ENCODE data around the gene FGG. TPM values are rescaled to one million over a fixed set of nuclear protein-coding genes. Genes with fewer than 3 reads are reported as not detected.

FGG gene
- total and polyA plus RNA-seq, 2 experiments from 2014 or later: not detected

GRCh38 chr4:154606728-154607723, 5.4 kb downstream of the FGG start:
- no peak overlapping the region for H3K4me2 ChIP-seq (ENCODE audit: unreplicated experiment)
- no peak overlapping the region for H3K4me3 ChIP-seq
- H4K20me1 ChIP-seq (ENCODE audit: insufficient read depth): no peaks in the 10 kb centered on the region
- H3K4me1 ChIP-seq (ENCODE audit: insufficient read depth): no peaks in the 10 kb centered on the region
- 23 to 31% methylated on average over 6 of the region's 6 CpGs for WGBS, 2 experiments (ENCODE audit: low coverage in 1 of 2, low lambda C conversion rate in 2 of 2, missing lambda C conversion rate in 2 of 2)
- no peak for DNase-seq
- H3K9me2 ChIP-seq (ENCODE audit: insufficient read depth): no peaks in the 10 kb centered on the region
- TF ChIP-seq EZH2 (IDR thresholded peaks at IDR 0.05; ENCODE audit: insufficient read depth, poor library complexity, severe bottlenecking) (no peak), EZH2phosphoT487 (IDR thresholded peaks at IDR 0.05; ENCODE audit: insufficient read depth, low read depth) (no peak)
- no peaks in the 10 kb centered on the region for H3F3A ChIP-seq (ENCODE audit: insufficient read depth)
- no peak overlapping the region for H3K27ac ChIP-seq
- no peak overlapping the region for H2AFZ ChIP-seq
- in situ Hi-C loops (cut with MboI): no loop called here
- H3K9ac ChIP-seq: no peak overlapping the region
- H3K9me3 ChIP-seq (ENCODE audit: low read depth): no peaks in the 10 kb centered on the region
- H3K27me3 ChIP-seq (replicated peaks; ENCODE audit: insufficient read depth): peaks cover 25% of the 10 kb centered on the region
- H3K36me3 ChIP-seq (ENCODE audit: low read depth): no peaks in the 10 kb centered on the region
- no peaks in the 10 kb centered on the region for H3K79me2 ChIP-seq (ENCODE audit: insufficient read depth)

- H2AFZ ChIP-seq: no peak overlapping the region
- no peak for DNase-seq
- in situ Hi-C loops (cut with MboI): no loop called here
- H3F3A ChIP-seq (ENCODE audit: insufficient read depth): no peaks in the 10 kb centered on the region
- H3K36me3 ChIP-seq (ENCODE audit: low read depth): no peaks in the 10 kb centered on the region
- no peak overlapping the region for H3K9ac ChIP-seq
- H3K27me3 ChIP-seq (replicated peaks; ENCODE audit: insufficient read depth): peaks cover 17% of the 10 kb centered on the region
- H3K79me2 ChIP-seq (ENCODE audit: insufficient read depth): no peaks in the 10 kb centered on the region
- H4K20me1 ChIP-seq (ENCODE audit: insufficient read depth): no peaks in the 10 kb centered on the region
- H3K4me3 ChIP-seq: no peak overlapping the region
- WGBS, 2 experiments (ENCODE audit: low coverage in 1 of 2, low lambda C conversion rate in 2 of 2, missing lambda C conversion rate in 2 of 2): 32 to 35% methylated on average over 4 of the region's 4 CpGs
- no peaks in the 10 kb centered on the region for H3K9me2 ChIP-seq (ENCODE audit: insufficient read depth)
- no peaks in the 10 kb centered on the region for H3K4me1 ChIP-seq (ENCODE audit: insufficient read depth)
- H3K27ac ChIP-seq: no peak overlapping the region
- TF ChIP-seq EZH2phosphoT487 (IDR thresholded peaks at IDR 0.05; ENCODE audit: insufficient read depth, low read depth): no peak
- TF ChIP-seq EZH2 (IDR thresholded peaks at IDR 0.05; ENCODE audit: insufficient read depth, poor library complexity, severe bottlenecking): no peak
- no peak overlapping the region for H3K4me2 ChIP-seq (ENCODE audit: unreplicated experiment)
- no peaks in the 10 kb centered on the region for H3K9me3 ChIP-seq (ENCODE audit: low read depth)
These were observed 7.7 kb downstream of the FGG start for GRCh38 chr4:154604696-154605200.

- Histone ChIP-seq H3K27me3 (replicated peaks; ENCODE audit: insufficient read depth) (peaks cover 10% of the 10 kb centered on the region; the same call in 1 of the 2 replicates), H4K20me1 (ENCODE audit: insufficient read depth) (no peaks in the 10 kb centered on the region), H3K36me3 (ENCODE audit: low read depth) (no peaks in the 10 kb centered on the region), H3K4me3 (no peak overlapping the region), H3K4me1 (ENCODE audit: insufficient read depth) (no peaks in the 10 kb centered on the region), H3K9ac (no peak overlapping the region), H3F3A (ENCODE audit: insufficient read depth) (no peaks in the 10 kb centered on the region), H3K79me2 (ENCODE audit: insufficient read depth) (no peaks in the 10 kb centered on the region), H3K9me3 (ENCODE audit: low read depth) (no peaks in the 10 kb centered on the region), H2AFZ (no peak overlapping the region), H3K4me2 (ENCODE audit: unreplicated experiment) (no peak overlapping the region), H3K9me2 (ENCODE audit: insufficient read depth) (no peaks in the 10 kb centered on the region), H3K27ac (no peak overlapping the region)
- TF ChIP-seq EZH2phosphoT487 (IDR thresholded peaks at IDR 0.05; ENCODE audit: insufficient read depth, low read depth) (no peak), EZH2 (IDR thresholded peaks at IDR 0.05; ENCODE audit: insufficient read depth, poor library complexity, severe bottlenecking) (no peak)
- 44 to 52% methylated on average over 6 of the region's 6 CpGs for WGBS, 2 experiments (ENCODE audit: low coverage in 1 of 2, low lambda C conversion rate in 2 of 2, missing lambda C conversion rate in 2 of 2)
- in situ Hi-C loops (cut with MboI): no loop called here
- no peak for DNase-seq
These were observed 9.2 kb downstream of the FGG start for GRCh38 chr4:154603033-154603943.

- Histone ChIP-seq H3K27me3 (replicated peaks; ENCODE audit: insufficient read depth) (peaks cover 12% of the 10 kb centered on the region; the same call in 1 of the 2 replicates), H3K27ac (no peak overlapping the region), H3K4me2 (ENCODE audit: unreplicated experiment) (no peak overlapping the region), H3K4me1 (ENCODE audit: insufficient read depth) (no peaks in the 10 kb centered on the region), H3K9me2 (ENCODE audit: insufficient read depth) (no peaks in the 10 kb centered on the region), H3K36me3 (ENCODE audit: low read depth) (no peaks in the 10 kb centered on the region), H3F3A (ENCODE audit: insufficient read depth) (no peaks in the 10 kb centered on the region), H2AFZ (no peak overlapping the region), H3K4me3 (no peak overlapping the region), H3K9me3 (ENCODE audit: low read depth) (no peaks in the 10 kb centered on the region), H3K9ac (no peak overlapping the region), H3K79me2 (ENCODE audit: insufficient read depth) (no peaks in the 10 kb centered on the region), H4K20me1 (ENCODE audit: insufficient read depth) (no peaks in the 10 kb centered on the region)
- in situ Hi-C loops (cut with MboI): no loop called here
- WGBS, 2 experiments (ENCODE audit: low coverage in 1 of 2, low lambda C conversion rate in 2 of 2, missing lambda C conversion rate in 2 of 2): 89 to 95% methylated on average over 1 of the region's 1 CpG
- no peak for DNase-seq
- TF ChIP-seq EZH2phosphoT487 (IDR thresholded peaks at IDR 0.05; ENCODE audit: insufficient read depth, low read depth) (no peak), EZH2 (IDR thresholded peaks at IDR 0.05; ENCODE audit: insufficient read depth, poor library complexity, severe bottlenecking) (no peak)
These were observed 9.9 kb downstream of the FGG start for GRCh38 chr4:154602404-154603020.

Data from GM23248 (cell line).